T-helper 1 cell treated with Interleukin-12 subunit alpha and Interleukin-12 subunit beta and Interleukin-4 antibody, amounts not matched to agents 30 ng/mL and 1 ng/mL, for 36 hours (primary cell): Measurements from ENCODE around the gene POLR3B. TPM values are rescaled to one million over a fixed set of nuclear protein-coding genes. Genes with fewer than 3 reads are reported as not detected.
"Not testable (repeated sequence)": the region's sequence is repeated elsewhere in the genome, so short reads cannot be mapped to it uniquely, and the experiment has no call there.

Source experiments
- intact Hi-C: fragments of 100-400 bp; cut with micrococcal nuclease; formaldehyde crosslinking; loops from one replicate; pipeline ENCODE4 v1.15.1; 2024
- total RNA-seq: library from RNA; stranded (reverse); gene quantifications from 2 replicates; pipeline ENCODE4 v1.2.3, GENCODE V29; 2022

POLR3B gene
- total RNA-seq, 1 donor from 2014 or later: 7.9 TPM

DNA sequence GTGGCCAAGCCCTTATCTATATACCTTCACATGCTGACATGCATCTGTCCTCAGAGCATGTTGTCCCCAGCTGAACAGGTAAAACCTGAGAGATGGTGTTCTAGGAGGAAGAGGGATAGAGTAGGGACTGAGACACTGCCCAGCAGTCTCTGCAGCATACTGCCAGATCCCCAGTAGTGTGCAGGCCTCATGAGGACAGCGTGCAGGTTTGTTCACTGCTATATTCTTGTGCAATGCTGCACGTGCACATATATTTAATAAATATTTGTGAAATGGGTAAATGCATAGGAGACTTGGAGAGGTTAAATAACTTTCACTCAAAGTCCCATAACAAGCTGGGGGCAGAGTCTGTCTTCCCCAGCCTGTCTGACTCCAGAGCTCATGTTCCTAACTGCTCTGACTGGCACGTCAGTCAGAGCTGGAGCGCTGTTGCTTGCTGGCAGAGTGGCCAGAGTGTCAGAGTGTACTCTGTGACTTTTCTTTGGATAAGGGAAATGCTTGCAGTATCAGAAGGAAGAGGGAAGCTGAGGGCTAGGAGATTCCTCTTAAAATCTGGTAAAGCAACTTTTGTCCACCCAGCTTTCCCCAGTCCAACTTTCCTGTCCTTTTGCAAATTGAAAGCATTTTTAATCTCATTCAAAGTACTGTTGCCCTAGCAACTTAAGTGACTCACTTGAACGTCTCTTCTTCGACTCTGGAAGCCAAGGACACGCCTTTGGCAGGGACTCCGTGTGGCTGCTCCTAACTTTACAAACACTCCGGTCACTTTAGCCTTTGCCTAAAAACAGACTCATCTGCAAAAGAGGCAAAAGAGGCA is 14.9 kb upstream of the POLR3B start:
- intact Hi-C loops: no loop called here

DNA sequence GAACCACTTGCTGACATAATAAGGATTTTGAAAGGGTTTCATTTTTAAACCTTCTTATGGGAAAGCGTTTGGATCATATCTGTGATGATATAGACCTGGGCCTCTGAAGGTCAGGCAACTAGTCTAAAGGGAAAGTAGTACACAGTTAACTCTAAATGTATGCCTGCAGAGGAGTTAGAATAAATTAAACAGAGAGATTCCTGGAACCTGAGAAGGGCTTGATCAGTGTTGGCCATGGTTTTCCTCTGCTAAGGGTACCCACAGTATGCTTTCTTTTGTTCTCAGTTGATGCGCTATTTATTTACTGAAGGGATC is 14.4 kb upstream of the POLR3B start:
- intact Hi-C loops: no loop called here

DNA sequence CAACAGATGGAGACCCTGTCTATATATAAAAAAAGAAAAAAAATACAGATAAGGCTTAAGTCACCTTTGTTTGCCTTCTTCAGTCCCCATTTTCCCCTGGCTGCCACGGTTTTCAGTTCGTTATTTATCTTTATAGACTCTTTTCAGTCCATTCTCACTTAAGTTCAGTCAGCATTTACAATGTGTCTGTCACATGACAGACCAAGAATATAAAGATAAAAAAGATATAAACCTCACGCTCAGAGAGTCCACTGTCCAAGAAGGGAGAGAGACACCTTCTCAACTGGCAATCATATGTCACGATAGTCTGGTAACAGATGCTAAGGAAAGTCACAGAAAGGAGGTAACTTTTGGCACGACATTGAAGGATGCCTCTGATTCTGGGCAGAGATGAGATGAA is 13.4 kb upstream of the POLR3B start:
- intact Hi-C loops: no loop called here

DNA sequence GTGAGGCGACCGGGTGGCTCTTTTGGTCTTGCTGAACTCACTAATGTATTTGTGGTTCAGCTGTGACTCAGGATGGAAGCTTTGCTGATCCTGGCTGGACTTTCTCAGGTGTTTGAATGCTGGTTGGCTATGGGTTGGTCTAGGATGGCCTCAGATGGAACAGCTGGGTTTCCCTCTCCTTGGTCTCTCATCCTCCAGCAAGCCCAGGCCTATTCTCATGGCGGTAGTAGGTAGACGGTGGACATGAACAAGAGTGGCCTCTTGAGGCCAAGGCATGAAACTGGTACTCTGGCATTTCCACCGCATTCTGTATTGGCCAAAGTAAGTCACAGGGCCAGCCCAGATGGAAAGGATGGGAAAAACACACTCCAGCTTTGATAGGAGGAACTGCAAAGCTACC is 11.8 kb upstream of the POLR3B start:
- intact Hi-C loops: no loop called here

DNA sequence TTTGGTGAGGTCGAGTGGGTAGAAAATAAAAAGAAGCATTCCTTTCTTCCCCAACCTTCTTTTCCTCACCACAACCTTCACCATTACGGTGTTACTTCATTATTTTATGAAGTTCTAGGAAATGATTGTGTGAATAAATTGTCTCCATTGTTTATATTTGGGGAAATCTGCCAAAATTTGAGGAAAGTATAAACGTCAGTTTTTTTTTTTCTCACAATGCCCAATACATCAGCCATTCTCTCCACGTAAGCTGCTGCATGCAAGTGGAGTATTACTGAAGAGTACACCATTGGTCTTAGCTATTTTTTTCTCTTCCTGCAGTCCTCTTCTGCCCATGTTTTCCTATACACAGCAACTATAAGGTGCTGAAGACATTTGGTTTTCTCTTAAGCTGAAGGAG is 9.1 kb upstream of the POLR3B start:
- intact Hi-C loops: no loop called here

DNA sequence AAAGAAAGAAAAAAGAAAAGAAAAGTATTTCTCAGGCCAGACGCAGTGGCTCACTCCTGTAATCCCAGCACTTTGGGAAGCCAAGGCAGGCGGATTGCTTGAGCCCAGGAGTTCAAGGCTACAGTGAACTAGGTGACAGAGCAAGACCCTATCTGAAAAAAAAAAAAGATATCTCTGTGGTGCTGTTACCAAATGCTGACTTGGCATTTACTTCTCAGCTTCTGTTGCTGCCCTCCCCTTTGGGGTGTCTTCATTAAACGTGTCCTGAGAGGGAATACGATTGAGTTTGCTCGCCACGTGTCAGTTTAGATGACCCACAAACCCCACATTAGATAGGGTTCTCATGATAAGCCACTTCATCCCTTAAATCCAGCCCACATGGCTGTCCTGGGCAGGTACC is 4.4 kb upstream of the POLR3B start:
- intact Hi-C loops: no loop called here

DNA sequence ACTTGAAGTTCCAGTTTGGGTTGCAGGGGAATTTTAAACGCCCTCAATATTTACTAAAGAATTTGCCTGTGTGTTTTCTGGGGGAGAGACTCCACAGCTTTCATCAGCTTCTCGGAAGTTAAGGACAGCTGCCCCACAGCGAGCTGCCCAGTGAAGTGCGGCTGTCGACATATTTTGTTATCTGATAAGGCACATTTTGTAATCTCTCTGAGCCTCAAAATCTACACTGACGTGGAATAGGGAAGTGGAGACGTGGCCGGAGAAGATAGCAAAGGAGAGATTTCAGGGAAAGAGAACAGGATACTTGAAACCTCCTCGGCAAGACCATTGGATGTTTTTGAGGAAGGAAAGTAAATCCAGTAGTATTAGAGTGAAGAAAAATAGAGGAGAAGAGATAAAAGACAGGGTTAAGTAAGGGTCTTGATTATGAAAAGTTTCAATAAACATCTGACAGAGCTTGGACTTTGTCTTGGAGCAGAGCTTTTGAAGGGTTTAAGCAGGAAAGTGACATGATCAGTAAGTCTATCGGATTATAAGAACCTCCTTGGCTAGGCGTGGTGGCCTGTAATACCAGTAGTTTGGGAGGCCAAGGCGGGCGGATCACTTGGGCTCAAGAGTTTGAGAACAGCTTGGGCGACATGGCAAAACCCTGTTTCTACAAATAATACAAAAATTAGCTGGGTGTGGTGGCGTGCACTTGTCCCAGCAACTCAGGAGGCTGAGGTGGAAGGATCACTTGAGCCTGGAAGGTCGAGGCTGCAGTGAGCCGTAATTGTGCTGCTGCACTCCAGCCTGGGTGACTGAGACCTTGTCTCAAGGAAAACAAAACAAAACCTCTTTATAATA is 1.1 kb downstream of the POLR3B start:
- intact Hi-C loops: loop anchor here (5.0 kb wide), 3 partner anchors 964 to 1121 kb away; partner anchors contain the start of gene APPL2

DNA sequence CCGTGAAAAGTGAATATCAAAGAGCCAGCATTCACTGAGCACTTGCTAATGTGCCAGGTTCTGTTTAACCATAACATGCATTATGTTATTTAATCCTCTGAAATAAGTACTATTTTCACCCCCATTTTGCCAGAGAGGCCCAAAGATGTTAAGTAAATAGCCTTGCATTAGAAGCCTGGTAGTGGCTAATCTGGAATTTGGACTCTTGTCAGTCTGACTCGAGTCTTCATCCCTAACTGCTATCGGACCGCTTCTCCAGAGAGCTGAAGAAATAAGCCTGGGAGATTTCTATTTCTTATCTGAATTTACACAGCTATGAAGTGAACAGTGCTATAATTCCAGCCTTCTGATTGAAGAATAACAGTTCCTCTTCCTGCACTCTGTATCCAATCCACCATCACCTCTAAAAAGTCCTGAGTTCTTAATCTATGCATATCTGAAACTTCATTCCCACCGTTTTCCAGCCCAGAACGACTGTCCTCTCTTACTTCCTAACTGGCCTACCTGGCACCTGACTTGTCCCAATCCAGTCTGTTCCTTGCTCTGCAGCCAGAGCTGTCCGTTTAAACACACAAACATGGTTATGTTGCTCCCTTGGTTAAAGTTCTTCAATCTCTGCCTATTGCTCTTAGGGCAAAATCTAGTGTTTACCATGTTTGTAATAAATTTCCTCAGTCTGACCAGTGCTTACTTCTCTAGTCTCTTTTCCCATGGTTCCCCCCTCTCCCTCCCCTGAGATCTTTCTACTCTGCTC is 2.3 kb downstream of the POLR3B start:
- intact Hi-C loops: loop anchor here (5.0 kb wide), 3 partner anchors 962 to 1123 kb away; partner anchors contain the start of gene APPL2

DNA sequence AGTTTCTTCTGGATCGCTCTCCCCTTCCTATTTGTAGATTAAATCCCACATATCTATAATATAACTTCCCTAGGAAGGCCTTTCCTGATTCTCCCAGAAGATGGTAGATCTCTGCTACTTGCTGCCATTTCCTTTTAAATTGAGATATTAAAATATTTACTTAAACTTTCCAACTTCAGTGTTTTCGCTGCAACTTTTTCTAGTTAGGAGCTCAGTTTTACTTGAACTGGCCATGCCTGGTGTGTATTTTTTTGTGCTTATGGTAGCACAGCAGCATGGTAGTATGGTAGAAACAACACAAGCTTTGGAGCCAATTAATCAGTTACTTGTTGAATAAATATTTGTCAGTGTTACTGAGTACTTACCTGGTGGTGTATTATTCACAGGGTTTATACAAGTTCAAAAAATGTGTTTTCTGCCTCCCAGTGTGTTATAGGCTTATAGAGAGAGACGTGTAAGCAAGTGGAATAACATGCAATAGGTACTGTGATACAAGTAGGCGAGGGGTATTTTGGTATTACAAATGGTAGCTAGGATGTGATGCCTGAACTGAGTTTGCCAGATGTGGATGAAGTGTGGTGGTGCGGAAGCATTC is 2.9 kb downstream of the POLR3B start:
- intact Hi-C loops: no loop called here

DNA sequence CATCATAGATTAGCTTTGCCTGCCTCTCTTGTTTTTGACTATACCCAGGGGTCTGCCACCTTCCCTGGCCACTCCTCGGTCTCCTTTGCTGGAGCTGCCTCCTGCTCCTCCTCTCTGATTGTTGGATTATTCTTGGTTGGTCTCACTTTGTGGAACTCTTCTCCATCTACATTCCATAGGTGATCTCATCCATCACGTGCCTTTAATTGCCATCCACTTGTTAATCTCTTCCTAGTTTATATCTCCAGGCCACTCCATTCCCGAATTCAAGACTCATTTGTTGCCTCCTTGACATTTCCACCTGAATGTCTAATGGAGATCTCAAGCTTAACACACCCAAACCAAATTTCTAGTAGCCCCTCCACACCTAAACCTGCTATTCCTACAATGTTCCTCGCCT is 5.4 kb downstream of the POLR3B start:
- intact Hi-C loops: no loop called here

DNA sequence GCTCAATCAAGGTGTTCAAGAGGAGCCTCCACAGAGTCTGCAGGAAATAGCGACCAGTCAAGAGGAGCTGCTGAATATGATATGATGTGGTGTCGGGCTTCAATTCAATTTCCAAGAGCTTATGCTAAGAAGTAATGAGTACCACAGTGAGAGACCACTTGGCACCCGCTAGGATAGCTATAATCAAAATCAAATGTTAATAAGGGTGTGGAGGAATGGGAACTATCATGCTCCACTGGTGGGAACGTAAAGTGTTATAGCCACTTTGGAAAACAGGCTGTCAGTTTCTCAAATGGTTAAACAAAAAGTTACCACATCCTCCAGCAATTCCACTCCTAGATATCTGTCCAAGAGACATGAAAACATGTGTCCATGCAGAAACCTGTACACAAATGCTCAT is 6.7 kb downstream of the POLR3B start:
- intact Hi-C loops: no loop called here

DNA sequence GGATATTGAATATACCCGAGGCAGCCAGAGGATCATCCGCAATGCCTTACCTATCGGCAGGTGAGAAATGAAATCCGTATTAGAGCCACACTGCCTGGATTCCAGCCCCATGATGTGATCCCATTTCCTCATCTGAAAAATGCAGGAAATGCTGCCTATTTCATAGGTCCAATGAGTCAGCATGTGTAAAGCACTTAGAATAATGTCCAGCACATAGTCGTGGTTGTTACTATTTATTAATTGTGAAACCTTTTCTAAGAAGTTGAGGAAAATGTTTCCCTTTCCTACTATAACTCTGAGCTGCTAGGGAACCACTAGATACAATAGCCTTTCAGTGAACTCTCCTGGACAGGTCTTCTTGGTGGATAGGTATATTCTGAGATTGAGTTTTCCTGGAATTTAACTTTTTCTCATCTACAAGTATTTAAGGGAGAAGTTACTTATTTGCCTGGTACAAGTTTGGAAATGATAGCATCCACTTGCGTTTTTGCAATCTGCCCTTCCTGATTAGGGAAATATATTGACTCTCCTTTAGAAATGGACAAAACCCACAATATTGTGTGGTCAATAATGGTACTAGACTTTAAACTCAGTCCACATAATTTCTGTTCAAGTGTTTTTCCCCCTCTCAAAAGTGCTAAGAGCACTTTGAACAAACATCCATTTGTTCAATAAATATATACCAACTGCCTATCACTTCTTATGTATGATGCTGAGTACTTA is 12.2 kb downstream of the POLR3B start:
- intact Hi-C loops: no loop called here

DNA sequence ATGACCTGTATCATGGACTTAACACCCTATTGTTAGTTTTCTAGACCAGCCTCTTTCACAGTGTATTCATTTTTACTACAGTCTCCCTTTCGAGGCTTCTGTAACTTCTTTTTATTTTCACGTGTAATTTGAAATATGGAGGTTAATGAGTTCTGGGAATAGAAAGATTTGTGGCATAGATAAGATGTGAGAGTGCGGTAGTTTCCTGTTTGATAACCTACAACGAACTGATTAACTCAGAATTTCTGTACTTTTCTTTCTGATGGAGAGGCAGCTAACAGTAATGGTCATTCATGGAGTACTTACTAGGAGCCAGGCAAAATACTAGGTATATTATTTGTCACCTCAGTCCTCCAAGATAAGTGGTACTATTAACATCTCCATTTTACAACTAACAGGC is 21.2 kb downstream of the POLR3B start:
- intact Hi-C loops: no loop called here

DNA sequence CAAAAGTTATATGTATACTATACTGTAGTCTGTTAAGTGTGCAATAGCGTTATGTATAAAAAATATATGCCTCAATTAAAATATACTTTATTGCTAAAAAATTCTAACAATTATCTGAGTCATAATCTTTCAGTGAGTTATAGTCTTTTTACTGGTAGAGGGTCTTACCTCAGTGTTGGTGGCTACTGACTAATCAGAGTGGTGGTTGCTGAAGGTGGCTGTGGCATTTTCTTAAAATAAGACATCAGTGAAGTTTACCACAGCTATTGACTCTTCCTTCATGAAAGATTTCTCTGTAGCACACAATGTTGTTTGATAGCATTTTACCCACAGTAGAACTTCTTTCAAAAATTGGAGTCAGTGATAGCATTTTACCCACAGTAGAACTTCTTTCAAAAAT is 23.4 kb downstream of the POLR3B start:
- intact Hi-C loops: no loop called here

DNA sequence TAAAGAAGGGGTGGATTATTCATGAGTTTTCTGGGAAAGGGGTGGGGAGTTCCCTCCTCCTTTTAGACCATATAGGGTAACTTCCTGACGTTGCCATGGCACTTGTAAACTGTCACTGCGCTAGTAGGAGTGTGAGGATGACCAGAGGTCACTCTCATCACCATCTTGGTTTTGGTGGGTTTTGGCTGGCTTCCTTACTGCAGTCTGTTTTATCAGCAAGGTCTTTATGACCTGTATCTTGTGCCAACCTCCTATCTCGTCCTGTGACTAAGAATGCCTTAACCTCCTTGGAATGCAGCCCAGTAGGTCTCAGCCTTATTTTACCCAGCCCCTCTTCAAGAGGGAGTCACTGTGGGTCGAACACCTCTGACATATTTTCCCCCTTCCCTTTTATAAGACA is 24.3 kb downstream of the POLR3B start:
- intact Hi-C loops: not testable (repeated sequence)

DNA sequence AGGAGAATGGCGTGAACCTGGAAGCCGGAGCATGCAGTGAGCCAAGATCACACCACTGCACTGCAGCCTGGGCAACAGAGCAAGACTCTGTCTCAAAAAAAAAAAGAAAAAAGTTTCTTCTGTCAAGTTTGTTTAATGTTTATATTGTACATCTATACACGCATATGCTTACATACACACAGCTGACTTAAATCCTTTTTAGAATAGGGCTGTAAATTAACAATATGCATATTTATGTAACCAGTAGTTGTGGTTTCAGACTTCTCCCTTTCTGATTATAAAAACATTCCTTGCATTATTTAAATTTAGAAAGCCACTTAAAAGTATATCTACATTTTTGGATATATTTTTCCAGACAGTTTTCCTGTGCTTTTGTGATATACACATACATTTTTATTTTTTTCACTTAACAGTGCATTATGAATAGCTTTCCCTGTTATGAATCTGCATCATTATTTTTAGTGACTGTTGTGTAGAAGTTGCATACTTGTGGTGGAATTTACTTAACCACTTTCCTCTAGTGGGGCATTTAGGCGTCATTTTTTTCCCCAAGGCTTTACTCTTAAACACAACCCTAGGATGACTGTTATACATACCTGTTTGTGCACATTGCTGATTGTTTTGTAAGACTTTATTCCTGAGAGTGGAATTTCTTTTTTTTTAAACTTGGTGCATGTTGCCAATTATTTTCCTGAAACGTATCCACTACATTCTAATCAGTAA is 29.4 kb downstream of the POLR3B start:
- intact Hi-C loops: loop anchor here (1.0 kb wide), 5 partner anchors 30 to 717 kb away; partner anchors contain the start of gene POLR3B

DNA sequence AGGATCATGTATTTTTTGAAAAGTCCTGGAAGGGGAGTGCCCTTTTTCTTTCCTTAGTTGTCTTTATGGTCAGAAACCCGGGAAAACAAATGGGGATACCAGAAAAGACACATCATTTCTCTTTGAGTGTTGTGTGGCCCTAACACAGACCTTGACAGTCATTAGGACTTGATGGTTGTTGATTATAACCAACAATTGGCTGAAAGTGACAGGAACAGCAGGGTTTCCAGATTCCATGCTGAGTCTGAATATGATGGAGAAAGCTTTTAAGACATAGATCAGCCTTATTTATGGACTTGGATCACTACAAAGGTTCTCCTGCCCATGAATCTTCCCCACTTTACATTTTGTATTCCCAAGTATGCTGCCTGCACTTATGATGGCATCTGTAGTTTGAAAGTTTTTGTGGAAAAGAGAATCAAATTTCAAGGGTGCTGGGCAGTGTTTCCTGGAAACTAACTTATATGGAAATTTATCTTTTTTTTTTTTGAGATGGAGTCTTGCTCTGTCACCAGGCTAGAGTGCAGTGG is 30.4 kb downstream of the POLR3B start:
- intact Hi-C loops: no loop called here

DNA sequence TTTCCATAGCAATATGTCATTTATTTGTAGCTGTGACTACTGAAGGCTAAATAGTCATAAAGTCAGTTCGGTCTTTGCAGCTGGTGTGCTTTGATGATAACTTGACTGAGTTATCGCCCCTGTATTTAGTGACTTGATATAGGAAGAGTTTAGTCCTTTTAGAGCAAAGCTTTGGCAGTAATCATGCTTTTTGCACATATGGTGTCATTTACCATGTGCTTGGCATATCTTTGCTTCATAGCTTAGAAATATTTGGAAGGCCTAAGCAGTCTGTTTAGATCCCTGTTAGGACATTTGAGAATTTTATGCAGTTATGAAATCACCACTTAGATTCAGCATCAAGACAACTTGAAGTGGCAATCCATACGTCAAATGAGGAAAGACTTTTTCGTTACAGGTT is 31.6 kb downstream of the POLR3B start:
- intact Hi-C loops: no loop called here

DNA sequence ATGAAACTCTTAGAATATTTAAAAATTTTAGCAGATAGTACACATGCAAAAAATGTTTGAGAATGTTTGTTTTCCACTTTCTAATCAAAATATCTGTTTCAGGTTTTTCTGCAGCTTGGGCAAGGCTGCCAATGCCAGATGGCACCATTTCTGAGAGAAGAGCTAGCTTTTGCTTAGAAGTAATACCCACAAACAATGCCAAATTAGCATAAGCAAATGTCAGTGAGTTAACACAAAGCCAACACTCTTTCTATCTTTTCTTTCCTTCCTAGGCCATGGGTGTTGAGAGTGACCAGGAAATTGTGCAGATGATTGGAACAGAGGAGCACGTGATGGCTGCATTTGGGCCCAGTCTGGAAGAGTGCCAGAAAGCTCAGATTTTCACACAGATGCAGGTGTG is 35.2 kb downstream of the POLR3B start:
- intact Hi-C loops: no loop called here

DNA sequence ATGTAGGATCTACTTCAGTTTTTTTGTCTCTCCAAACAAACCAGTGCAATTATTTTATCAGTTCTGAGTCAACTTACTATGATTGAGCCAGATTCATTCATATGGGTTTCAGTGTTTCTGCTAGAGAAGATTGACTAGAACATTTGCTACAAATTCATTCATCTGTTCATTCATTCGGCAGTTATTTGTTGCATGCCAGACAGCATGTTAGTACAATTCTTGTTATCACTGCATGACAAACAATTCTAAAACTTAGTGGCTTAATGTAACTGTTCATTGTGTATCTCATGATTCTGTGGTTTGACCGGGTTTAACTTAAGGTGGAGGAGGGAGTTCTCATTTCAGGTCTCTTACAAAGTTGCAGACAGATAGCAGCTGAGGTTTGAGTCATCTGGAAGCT is 52.3 kb downstream of the POLR3B start:
- intact Hi-C loops: no loop called here
